Omental fat pad (tissue), 4 donors: Measurements from ENCODE around the gene EPS15. TPM values are rescaled to one million over a fixed set of nuclear protein-coding genes. Genes with fewer than 3 reads are reported as not detected.
A peak's percentile ranks its signal among the peaks of the same experiment; 100 is the strongest.

Source experiments
- ATAC-seq: fragments of 150-250 bp; one replicate; pipeline ENCODE4 v1.9.1; 2016; ENCODE audit warnings: mild to moderate bottlenecking, moderate library complexity; ENCODE audit not compliant: low FRiP score
- DNase-seq: peaks from one replicate; pipeline ENCODE4 v3.0.0-alpha.2; 2019; ENCODE audit warnings: low spot score
- CTCF ChIP-seq, 3 donors: fragments of 450-650 bp; IDR thresholded peaks; one replicate each; pipeline ENCODE4 v1.5.1; 2016 to 2017; ENCODE audit warnings: antibody characterized with exemption in 3 of 3, mild to moderate bottlenecking in 3 of 3, moderate library complexity in 2 of 3
- total RNA-seq, 4 donors: library from RNA; depleted of rRNA; stranded (reverse); fragments of >200 nt; gene quantifications; one replicate each; pipeline ENCODE4 v1.1.0, GENCODE V29; 2016

EPS15 gene
- total RNA-seq, 4 donors from 2014 or later = 83.1 to 186 (median 92.9) TPM

- DNase-seq (no peak), ATAC-seq (no peak)
- TF ChIP-seq CTCF (IDR thresholded peaks at IDR 0.05) = no peak
Measured at GRCh38 chr1:51349862-51350261, 169.2 kb downstream of the EPS15 start.

- TF ChIP-seq CTCF (IDR thresholded peaks at IDR 0.05) = no peak
- DNase-seq = no peak
Measured at GRCh38 chr1:51348147-51348527, 170.9 kb downstream of the EPS15 start.

GRCh38 chr1:51347398-51348146, 171.5 kb downstream of the EPS15 start:
- DNase-seq (no peak), ATAC-seq (no peak)
- no peak for TF ChIP-seq CTCF (IDR thresholded peaks at IDR 0.05)

More at GRCh38 chr1:51348147-51348527, 170.9 kb downstream of the EPS15 start:
- no peak for ATAC-seq

- DNase-seq (no peak), ATAC-seq (no peak)
- TF ChIP-seq CTCF (IDR thresholded peaks at IDR 0.05) = no peak
Measured at GRCh38 chr1:51346086-51346942, 172.8 kb downstream of the EPS15 start.

GRCh38 chr1:51345300-51345687, 173.8 kb downstream of the EPS15 start:
- TF ChIP-seq CTCF (IDR thresholded peaks at IDR 0.05) = no peak
- ATAC-seq (peak; percentile 16), DNase-seq (no peak)

GRCh38 chr1:51344602-51345299, 174.3 kb downstream of the EPS15 start:
- DNase-seq (no peak), ATAC-seq (no peak)
- TF ChIP-seq CTCF (IDR thresholded peaks at IDR 0.05) = no peak
